ENCODE data around the gene STKLD1. TPM values are rescaled to one million over a fixed set of nuclear protein-coding genes. Genes with fewer than 3 reads are reported as not detected.

Gene STKLD1
- total and polyA plus RNA-seq, 9 of the 15 experiments (the other 6 are each of a cell fraction or from before 2014, with no cell fraction given), result 0.10 to 0.65 (median 0.33) TPM; not detected in 2

DNA sequence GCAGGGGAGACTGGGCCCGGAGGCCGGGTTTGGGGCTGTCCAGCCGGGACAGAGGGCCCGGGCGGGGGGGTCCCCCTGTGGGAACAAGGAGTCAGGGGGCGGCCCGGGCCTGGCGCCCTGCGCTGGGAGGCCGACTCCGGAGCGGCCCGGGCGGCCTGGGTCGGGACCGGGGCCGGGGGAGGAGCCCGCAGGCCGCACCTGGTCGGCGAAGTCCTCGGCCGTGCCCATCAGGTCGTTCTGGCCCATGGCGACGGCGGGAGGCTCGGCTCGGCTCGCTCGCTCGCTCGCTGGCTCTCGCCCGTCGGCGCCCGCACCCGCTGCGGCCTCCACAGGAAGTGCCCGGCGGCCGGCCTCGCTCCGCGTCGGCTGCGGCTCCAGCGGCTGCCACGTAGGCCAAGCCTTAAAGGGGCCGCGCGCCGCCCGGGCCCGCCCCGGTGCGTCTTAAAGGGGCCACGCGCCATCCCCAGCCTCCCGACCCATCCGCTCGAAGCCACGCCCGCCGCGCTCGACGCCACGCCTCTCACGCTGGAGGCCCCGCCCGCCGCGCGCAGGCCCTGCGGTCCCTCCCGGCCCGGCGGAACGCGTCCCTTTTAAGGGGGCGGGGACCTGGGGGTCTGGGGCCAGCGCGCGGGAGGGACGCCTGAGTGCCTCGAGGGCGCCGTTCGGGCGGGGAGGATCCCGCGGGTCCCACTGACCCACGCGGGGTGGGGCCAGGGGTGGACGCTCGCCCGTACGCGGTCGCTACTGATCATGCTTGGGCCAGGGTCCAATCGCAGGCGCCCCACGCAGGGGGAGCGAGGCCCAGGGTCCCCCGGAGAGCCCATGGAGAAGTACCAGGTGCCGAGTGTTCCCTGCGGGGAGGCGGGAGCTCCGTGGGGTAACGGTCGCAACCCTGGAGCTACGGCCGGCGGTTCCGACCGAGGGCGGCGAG lies at the start of gene STKLD1, which contains the start of gene SURF4 (continued):
- TF ChIP-seq ID3 (CRISPR knock-in tag; IDR thresholded peaks at IDR 0.05) (no peak), ID3 (tag; IDR thresholded peaks at IDR 0.05) (peak; percentile 48; the same call in 1 of the 2 replicates), ZFP91 (CRISPR knock-in tag; IDR thresholded peaks at IDR 0.05) (peak; percentile 93), HCFC1 (IDR thresholded peaks at IDR 0.05; ENCODE audit: low read depth, low read length) (peak; percentile 65), CTBP1 (IDR thresholded peaks at IDR 0.05; ENCODE audit: borderline replicate concordance) (peak; percentile 95), DDX20 (tag; IDR thresholded peaks at IDR 0.05; ENCODE audit: low read depth) (no peak), OTX1 (CRISPR knock-in tag; IDR thresholded peaks at IDR 0.05) (no peak), MCM7 (IDR thresholded peaks at IDR 0.05) (no peak), SRF (CRISPR knock-in tag; IDR thresholded peaks at IDR 0.05) (peak in 1 of 2 experiments; percentile 50; a peak in 1 of 4 replicates), JUN (IDR thresholded peaks at IDR 0.05; ENCODE audit: borderline replicate concordance, low read depth, low read length) (no peak), JUN (CRISPR knock-in tag; IDR thresholded peaks at IDR 0.05; ENCODE audit: borderline replicate concordance) (no peak; the same call in 1 of the 2 replicates), TEAD1 (CRISPR knock-in tag; IDR thresholded peaks at IDR 0.05) (peak in 1 of 2 experiments; percentile 89; a peak in 1 of 4 replicates), TBP (optimal IDR thresholded peaks at IDR 0.05; ENCODE audit: low read depth, low read length) (peak; percentile 86), C11orf30 (IDR thresholded peaks at IDR 0.05; ENCODE audit: low read depth) (no peak), RBBP5 (IDR thresholded peaks at IDR 0.05; ENCODE audit: borderline replicate concordance, insufficient read depth, low read length, poor library complexity, severe bottlenecking) (peak; percentile 93), CTCF (IDR thresholded peaks at IDR 0.05 in 2 of 3, conservative IDR thresholded peaks at IDR 0.05 in 1 of 3; ENCODE audit: insufficient read depth in 2 of 3, low read depth in 1 of 3, low read length in 3 of 3) (no peak; a peak in 1 of 6 replicates), ERF (CRISPR knock-in tag; IDR thresholded peaks at IDR 0.05) (peak; percentile 64; the same call in 1 of the 2 replicates), ZNF77 (CRISPR knock-in tag; IDR thresholded peaks at IDR 0.05) (no peak), PHF20 (IDR thresholded peaks at IDR 0.05; ENCODE audit: partially characterized antibody) (no peak)
- TF ChIP-seq, protein P1, sequence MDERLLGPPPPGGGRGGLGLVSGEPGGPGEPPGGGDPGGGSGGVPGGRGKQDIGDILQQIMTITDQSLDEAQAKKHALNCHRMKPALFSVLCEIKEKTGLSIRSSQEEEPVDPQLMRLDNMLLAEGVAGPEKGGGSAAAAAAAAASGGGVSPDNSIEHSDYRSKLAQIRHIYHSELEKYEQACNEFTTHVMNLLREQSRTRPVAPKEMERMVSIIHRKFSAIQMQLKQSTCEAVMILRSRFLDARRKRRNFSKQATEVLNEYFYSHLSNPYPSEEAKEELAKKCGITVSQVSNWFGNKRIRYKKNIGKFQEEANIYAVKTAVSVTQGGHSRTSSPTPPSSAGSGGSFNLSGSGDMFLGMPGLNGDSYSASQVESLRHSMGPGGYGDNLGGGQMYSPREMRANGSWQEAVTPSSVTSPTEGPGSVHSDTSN (CRISPR knock-in tag; IDR thresholded peaks at IDR 0.05; ENCODE audit: low read depth), result no peak
- TF ChIP-seq, protein P1 (tag; conservative IDR thresholded peaks at IDR 0.05; ENCODE audit: low read depth), result no peak

Data from K562 (cell line).